GM23338 (cell line): ENCODE measurements around the gene EMC6. TPM values are rescaled to one million over a fixed set of nuclear protein-coding genes. Genes with fewer than 3 reads are reported as not detected.

Experiments
- ATAC-seq: fragments of 200-7000 bp; cut with Tn5 transposase; 3 replicates; pipeline ENCODE4 v1.9.1; 2020
- DNase-seq: peaks from one replicate; pipeline ENCODE4 v3.0.0-alpha.2; 2015; ENCODE audit warnings: low spot score
- H2AFZ ChIP-seq: fragments of 200-600 bp; sonication (generic); 2 replicates; pipeline ENCODE4 v1.8.0; 2016; ENCODE audit warnings: antibody characterized with exemption, mild to moderate bottlenecking, moderate library complexity
- H3F3A ChIP-seq: fragments of 200-600 bp; sonication (generic); replicated peaks from 2 replicates; pipeline ENCODE4 v1.8.0; 2017; ENCODE audit warnings: antibody characterized with exemption, mixed run types, low read depth
- H3K27ac ChIP-seq: fragments of 200-600 bp; sonication (generic); 2 replicates; pipeline ENCODE4 v1.6.1; 2016; ENCODE audit warnings: low read depth
- H3K27me3 ChIP-seq: fragments of 200-600 bp; sonication (generic); 2 replicates; pipeline ENCODE4 v1.8.0; 2016; ENCODE audit warnings: mild to moderate bottlenecking, mixed run types, moderate library complexity; ENCODE audit not compliant: insufficient read depth
- H3K36me3 ChIP-seq: fragments of 200-600 bp; sonication (generic); 2 replicates; pipeline ENCODE4 v1.8.0; 2016; ENCODE audit warnings: mild to moderate bottlenecking; ENCODE audit not compliant: insufficient read depth
- H3K4me1 ChIP-seq: fragments of 200-600 bp; sonication (generic); 2 replicates; pipeline ENCODE4 v1.8.0; 2016; ENCODE audit warnings: mild to moderate bottlenecking, moderate library complexity; ENCODE audit not compliant: insufficient read depth
- H3K4me2 ChIP-seq: fragments of 200-600 bp; sonication (generic); 2 replicates; pipeline ENCODE4 v1.7.1; 2017; ENCODE audit warnings: mixed run types
- H3K4me3 ChIP-seq: fragments of 200-600 bp; sonication (generic); 2 replicates; pipeline ENCODE4 v1.6.1; 2016; ENCODE audit warnings: mixed run types
- H3K79me2 ChIP-seq: fragments of 200-600 bp; sonication (generic); replicated peaks from 2 replicates; pipeline ENCODE4 v1.8.0; 2017; ENCODE audit warnings: mild to moderate bottlenecking; ENCODE audit not compliant: insufficient read depth
- H3K9me2 ChIP-seq: fragments of 200-600 bp; sonication (generic); 2 replicates; pipeline ENCODE4 v1.8.0; 2017; ENCODE audit not compliant: insufficient read depth
- H4K20me1 ChIP-seq: fragments of 200-600 bp; sonication (generic); replicated peaks from 2 replicates; pipeline ENCODE4 v1.8.0; 2017; ENCODE audit warnings: mild to moderate bottlenecking; ENCODE audit not compliant: insufficient read depth
- H3K27ac Mint-ChIP-seq: 2 replicates; pipeline ENCODE4 v1.8.0; 2020; ENCODE audit warnings: inconsistent platforms, mild to moderate bottlenecking, moderate library complexity, mixed read lengths
- H3K27me3 Mint-ChIP-seq: 3 replicates; pipeline ENCODE4 v1.8.0; 2022; ENCODE audit warnings: low read depth, mild to moderate bottlenecking, moderate library complexity, mixed read lengths, inconsistent platforms; ENCODE audit not compliant: insufficient read depth, poor library complexity
- H3K36me3 Mint-ChIP-seq: 3 replicates; pipeline ENCODE4 v1.8.0; 2021; ENCODE audit warnings: low read depth, mild to moderate bottlenecking, inconsistent platforms, moderate library complexity, mixed read lengths
- H3K4me1 Mint-ChIP-seq: 3 replicates; pipeline ENCODE4 v1.8.0; 2020; ENCODE audit warnings: mild to moderate bottlenecking, inconsistent platforms, mixed read lengths
- H3K4me3 Mint-ChIP-seq: 3 replicates; pipeline ENCODE4 v1.8.0; 2021; ENCODE audit warnings: moderate library complexity, mild to moderate bottlenecking, inconsistent platforms, mixed read lengths
- H3K9me3 Mint-ChIP-seq: 3 replicates; pipeline ENCODE4 v1.8.0; 2020; ENCODE audit warnings: moderate library complexity, mild to moderate bottlenecking, inconsistent platforms, mixed read lengths
- CREB1 ChIP-seq: fragments of 250-450 bp; sonication (Bioruptor Pico); IDR thresholded peaks from 2 replicates; pipeline ENCODE4 v1.5.0; 2020; ENCODE audit warnings: low read depth, mild to moderate bottlenecking, moderate library complexity
- CTCF ChIP-seq, 2 experiments: fragments of 200-600 bp in 1 of 2; sonication (generic) in 1 of 2; conservative IDR thresholded peaks; 2 replicates each; pipeline versions ENCODE4 v1.5.1 to v1.6.1; 2016 to 2017; ENCODE audit warnings: antibody characterized with exemption in 2 of 2, low read depth in 2 of 2, mild to moderate bottlenecking in 2 of 2, moderate library complexity in 1 of 2
- ETS1 ChIP-seq: IDR thresholded peaks from 2 replicates; pipeline ENCODE4 v1.6.1; 2016; ENCODE audit warnings: antibody characterized with exemption
- EZH2phosphoT487 ChIP-seq: fragments of 200-600 bp; sonication (generic); IDR thresholded peaks from one replicate; pipeline ENCODE4 v1.8.1; 2018; ENCODE audit warnings: antibody characterized with exemption; ENCODE audit not compliant: unreplicated experiment
- JUNB ChIP-seq: IDR thresholded peaks from one replicate; pipeline ENCODE4 v1.6.1; 2016; ENCODE audit warnings: antibody characterized with exemption; ENCODE audit not compliant: unreplicated experiment
- NANOG ChIP-seq: IDR thresholded peaks from 2 replicates; pipeline ENCODE4 v1.6.1; 2016; ENCODE audit warnings: antibody characterized with exemption, borderline replicate concordance
- POLR2AphosphoS5 ChIP-seq: IDR thresholded peaks from 2 replicates; pipeline ENCODE4 v1.6.1; 2016; ENCODE audit warnings: antibody characterized with exemption, low read depth
- STAT1 ChIP-seq: IDR thresholded peaks from one replicate; pipeline ENCODE4 v1.6.1; 2016; ENCODE audit warnings: antibody characterized with exemption; ENCODE audit not compliant: unreplicated experiment
- ZNF114 ChIP-seq: fragments of 250-450 bp; sonication (Bioruptor Pico); IDR thresholded peaks from 2 replicates; pipeline ENCODE4 v1.5.0; 2020; ENCODE audit warnings: mild to moderate bottlenecking, moderate library complexity
- ZNF462 ChIP-seq: fragments of 250-450 bp; sonication (Bioruptor Pico); IDR thresholded peaks from 2 replicates; pipeline ENCODE4 v1.5.0; 2020; ENCODE audit warnings: mild to moderate bottlenecking, moderate library complexity
- polyA plus RNA-seq: library from polyadenylated mRNA; unstranded; fragments of >200 nt; fragmentation: Nextera tagmentation; extraction: Ambion mirVana; gene quantifications from 2 replicates; pipeline ENCODE4 v1.2.1, GENCODE V29; 2016
- total RNA-seq: library from RNA; depleted of rRNA; stranded (reverse); fragments of >200 nt; shearing (Covaris generic); gene quantifications from 2 replicates; pipeline ENCODE4 v1.2.3, GENCODE V29; 2014

Gene EMC6
- total and polyA plus RNA-seq, 2 experiments from 2014 or later = 48.0 to 230 TPM

- no peak for TF ChIP-seq CTCF (conservative IDR thresholded peaks at IDR 0.05; ENCODE audit: low read depth in 2 of 2)
- TF ChIP-seq NANOG = no peak
- TF ChIP-seq POLR2AphosphoS5 = no peak
- no peak for TF ChIP-seq EZH2phosphoT487
- no peak for TF ChIP-seq CREB1
These were observed 24.7 kb upstream of the EMC6 start (continued) for GRCh38 chr17:3643889-3644349.

- Histone ChIP-seq H3K9me2 (no peaks in the 10 kb centered on the region), H3K27ac (no peak overlapping the region), H2AFZ (no peak overlapping the region), H3K4me2 (no peak overlapping the region), H3K4me3 (no peak overlapping the region), H3F3A (no peaks in the 10 kb centered on the region), H3K4me1 (peaks cover 5% of the 10 kb centered on the region; the same call in 1 of the 2 replicates), H3K36me3 (no peaks in the 10 kb centered on the region), H3K79me2 (no peaks in the 10 kb centered on the region), H4K20me1 (no peaks in the 10 kb centered on the region), H3K27me3 (no peaks in the 10 kb centered on the region)
- no peaks in the 10 kb centered on the region for H3K9me3 Mint-ChIP-seq
- H3K36me3 Mint-ChIP-seq = peaks cover 13% of the 10 kb centered on the region; the same call in 2 of the 3 replicates
- H3K4me1 Mint-ChIP-seq = peaks cover under 1% of the 10 kb centered on the region
- DNase-seq = no peak
- H3K27me3 Mint-ChIP-seq = peaks cover 2% of the 10 kb centered on the region
- no peak for ATAC-seq
- H3K4me3 Mint-ChIP-seq = no peak overlapping the region
- no peak overlapping the region for H3K27ac Mint-ChIP-seq
- no peak for TF ChIP-seq POLR2AphosphoS5
- TF ChIP-seq ZNF462 (CRISPR knock-in tag) = no peak
- TF ChIP-seq JUNB = no peak
- no peak for TF ChIP-seq ETS1
- TF ChIP-seq EZH2phosphoT487 = no peak
- TF ChIP-seq CREB1 = no peak
- no peak for TF ChIP-seq CTCF (conservative IDR thresholded peaks at IDR 0.05; ENCODE audit: low read depth in 2 of 2)
- TF ChIP-seq STAT1 = no peak
- no peak for TF ChIP-seq ZNF114 (CRISPR knock-in tag)
These were observed 23.3 kb upstream of the EMC6 start for GRCh38 chr17:3645310-3645709.
